Activated CD4-positive, CD25-positive, alpha-beta regulatory T cell (primary cell): ENCODE results near the gene SOX30.

Experiments used
- DNase-seq, 4 experiments: peaks; one replicate each; lab custom pipeline; 2025; lab: John Stamatoyannopoulos, UW

SOX30 gene

DNA sequence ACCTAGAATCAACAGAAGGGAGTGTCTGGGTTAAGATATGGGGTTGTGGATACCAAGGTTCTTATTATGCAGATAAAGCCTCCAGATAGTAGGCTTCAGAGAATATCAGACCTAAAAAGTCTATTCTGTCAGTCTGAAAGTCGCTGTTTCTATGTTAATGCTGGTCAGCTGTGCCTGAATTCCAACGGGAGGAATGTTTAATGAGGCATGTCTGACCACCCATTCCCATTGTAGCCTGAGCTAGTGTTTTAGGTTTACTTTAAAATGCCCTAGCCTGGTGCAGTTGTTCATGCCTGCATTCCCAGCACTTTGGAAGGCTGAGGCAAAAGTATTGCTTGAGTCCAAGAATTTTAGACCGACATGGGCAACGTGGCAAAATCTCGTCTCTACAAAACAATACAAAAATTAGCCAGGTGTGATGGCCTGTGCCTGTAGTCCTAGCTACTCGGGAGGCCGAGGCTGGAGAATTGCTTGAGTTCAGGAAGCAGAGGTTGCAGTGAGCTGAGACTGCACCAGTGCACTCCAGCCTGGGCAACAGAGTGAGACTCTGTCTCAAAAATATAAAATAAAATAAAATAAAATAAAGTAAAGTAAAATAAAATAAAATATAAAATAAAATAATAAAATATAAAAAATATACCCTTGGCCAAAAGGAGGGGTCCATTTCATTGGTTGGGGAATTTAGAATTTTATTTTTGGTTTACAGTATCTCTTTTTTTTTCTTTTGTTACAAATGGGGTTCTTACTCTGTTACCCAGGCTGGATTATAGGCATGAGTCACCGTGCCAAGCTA lies 7.8 kb upstream of the SOX30 start:
- DNase-seq: no peak

DNA sequence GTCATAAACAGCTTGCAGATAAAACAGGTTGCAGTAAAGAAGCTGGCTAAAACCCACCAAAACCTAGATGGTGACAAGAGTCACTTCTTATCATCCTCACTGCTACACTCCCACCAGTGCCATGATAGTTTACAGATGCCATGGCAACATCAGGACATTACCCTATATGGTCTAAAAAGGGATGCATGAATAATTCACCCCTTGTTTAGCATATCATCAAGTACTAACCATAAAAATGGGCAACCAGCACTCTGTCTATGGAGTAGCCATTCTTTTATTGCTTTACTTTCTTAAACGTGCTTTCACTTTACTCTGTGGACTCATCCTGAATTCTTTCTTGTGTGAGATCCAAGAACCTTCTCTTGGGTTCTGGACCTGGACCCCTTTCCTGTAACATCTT lies 6.7 kb upstream of the SOX30 start:
- DNase-seq: no peak

DNA sequence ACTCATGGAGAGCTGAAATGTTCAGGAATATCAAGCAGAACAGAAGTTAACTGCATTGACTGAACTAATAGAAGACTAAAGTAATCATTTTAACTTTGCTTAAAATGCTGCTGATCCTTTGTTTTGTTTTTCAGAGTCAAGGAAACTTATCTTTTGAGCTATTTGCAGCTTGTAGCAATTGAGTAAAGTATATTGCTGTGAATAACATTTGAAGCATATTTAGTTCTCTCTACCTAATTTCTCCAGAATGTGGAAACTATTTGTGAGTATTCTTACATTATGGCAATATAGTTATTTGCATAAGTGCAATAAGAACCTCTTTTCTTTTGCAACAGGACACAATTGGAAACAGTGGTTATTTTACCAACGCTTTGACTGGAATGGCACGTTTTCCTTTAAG lies 5.3 kb upstream of the SOX30 start:
- no peak for DNase-seq

DNA sequence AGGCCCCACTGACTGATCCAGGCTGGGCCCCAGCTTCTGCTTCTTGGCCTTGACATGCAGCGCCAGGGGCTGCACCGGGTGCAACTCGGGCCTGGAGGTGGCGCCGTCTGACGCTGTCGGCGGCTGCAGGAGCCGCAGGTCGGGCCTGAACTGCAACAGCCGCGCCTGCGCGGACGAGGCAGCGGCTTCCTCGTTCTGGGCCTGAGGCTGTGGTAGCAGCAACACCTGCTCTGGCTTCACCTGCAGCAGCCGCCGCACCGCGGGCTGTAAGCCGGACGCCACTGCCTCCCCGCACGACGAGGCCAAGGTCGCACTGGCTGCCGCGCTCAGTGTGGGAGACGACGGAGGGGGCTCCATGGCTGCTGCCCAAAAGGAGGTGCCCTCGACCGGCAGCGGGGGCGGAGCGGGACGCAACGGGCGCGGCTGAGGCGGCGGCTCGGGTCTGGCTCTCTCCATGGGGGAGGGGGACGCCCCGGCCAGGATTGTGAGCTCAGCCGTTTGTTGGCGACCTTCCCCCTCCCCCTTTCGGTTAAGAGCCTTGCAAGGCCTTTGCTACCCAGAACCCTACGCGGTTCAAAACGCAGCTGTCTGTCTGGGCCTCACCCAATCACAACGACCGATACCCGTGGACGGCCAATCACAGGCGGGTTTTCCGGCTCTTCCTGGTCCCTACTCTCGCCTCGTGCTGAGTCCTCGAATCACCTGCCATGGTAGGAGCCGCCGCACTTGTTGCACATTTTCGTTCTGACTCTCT lies 438 bp downstream of the SOX30 start:
- peak; percentile 48 to 76 (median 64) for DNase-seq

DNA sequence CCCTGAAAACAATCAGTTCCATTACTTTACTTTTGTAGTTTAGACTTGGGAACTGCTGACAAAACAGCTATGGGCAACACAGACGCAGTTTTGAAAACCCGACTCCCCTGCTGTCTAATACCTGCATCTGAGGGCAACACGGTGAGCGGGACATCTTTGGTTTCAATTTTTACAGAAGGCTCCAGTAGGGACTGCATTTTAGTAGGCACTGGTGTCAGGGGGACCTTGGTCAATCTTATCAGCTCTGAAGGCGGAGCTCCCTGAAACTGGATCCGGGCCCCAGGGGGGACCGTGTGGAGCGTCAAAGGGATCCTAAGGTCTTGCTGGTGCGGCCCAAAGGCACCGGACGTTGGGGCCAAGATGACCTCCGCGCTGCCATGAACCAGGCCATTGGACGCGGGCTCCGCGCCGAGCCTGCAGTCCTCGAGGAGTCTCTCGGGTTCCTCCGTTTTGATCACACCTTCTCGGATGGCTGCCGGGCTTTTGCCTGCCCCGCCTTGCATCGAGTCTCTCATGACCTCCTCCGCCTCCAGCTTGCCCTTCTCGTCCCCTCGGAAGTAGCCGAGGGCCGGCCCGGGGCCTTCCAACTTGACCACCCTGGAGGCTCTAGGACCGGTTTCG lies 1.1 kb downstream of the SOX30 start:
- no peak for DNase-seq

DNA sequence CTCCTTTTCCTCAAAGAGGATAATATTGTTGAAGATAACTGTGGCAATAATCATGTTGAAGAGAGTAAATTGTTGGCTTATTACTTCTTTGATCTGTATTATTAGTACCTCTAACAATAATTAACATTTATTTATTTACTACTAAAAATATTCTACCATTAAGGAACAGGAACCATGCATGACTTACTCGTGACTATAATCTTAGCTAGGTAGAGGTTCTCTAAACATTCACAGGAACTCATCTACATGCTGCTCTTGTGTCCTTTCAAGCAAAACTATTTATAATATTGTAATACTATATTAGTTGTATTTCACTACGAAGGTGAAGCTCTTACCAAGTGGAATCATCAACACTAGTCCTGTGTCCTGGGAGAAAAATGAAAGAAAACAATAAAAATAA lies 3.1 kb downstream of the SOX30 start:
- no peak for DNase-seq

DNA sequence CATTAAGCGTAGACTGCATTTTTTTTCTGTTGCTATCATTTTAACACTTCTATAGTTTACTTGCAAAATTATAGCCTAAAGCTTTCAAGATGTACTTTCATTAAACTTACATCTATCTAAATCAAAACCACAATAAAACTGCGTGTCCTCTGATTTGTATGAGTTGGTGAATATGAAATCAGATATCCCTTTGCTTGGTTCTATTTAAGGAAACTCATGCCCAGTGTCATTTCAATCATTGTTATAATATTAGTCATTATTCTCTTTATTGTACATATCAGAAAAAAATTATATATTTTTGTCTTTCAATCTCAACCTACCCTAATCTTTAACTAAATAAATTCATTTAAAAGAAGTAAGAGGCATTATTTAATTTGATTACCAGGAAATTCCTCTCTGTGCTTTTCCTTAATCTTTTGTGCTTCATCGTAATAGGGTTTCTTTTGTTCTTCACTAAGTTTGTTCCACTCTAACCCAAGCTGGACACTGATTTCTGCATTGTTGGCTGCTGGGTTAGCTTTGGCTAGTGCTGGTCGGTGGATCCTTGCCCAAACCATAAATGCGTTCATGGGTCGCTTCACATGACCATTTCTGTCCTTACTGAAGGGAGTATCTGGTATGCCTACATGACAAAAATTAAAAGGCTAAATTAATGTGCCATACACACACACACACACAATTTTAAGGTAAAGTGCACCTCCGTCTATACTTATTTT lies 3.8 kb downstream of the SOX30 start:
- DNase-seq: no peak

DNA sequence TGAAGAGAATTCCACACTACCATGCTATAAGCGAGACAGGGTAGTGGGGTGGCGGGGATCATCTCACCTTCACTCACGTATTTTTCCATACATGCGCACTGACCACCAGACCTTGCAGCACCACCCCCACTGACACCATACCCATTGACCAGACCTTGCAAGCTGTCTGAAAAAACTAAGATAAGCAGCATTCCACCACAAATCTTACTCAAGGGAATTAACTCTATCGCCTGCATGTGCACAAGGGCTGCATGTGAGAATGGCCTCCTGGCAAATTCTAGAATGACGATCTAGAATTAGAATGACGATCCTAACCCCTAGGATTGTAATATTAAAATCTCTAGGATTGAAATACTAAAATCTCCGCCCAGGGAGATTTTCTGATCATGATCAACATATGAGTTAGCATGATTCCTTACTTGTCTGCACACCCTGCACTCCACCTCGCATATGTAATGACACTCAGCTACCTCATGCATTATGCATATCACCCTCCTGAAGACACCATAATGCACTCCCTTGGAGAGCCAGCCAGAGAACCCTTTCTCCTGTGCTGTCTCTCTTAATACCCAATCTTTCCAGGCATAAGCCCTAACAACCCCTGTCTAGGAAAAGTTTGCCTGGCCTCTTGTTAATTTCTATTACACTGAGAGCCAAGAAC lies 11.7 kb downstream of the SOX30 start:
- DNase-seq: no peak

DNA sequence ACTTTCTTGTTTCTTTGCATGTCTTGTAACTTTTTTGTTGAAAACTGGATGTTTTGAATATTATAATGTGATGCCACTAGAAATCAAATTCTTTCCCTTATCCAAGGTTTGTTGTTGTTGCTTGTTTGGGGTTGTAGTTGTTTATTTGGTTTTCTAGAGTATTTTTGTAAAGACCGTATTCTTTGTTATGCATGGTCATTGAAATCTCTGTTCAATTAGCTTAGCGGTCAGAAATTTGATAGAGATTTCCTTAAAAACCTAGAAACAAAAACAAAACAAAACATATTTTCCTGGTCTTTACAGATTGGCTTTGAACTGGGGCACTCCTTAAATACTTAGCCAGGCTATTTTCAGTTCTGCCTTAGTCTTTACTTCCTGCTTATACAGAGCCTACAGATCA lies 21.9 kb downstream of the SOX30 start:
- no peak for DNase-seq

DNA sequence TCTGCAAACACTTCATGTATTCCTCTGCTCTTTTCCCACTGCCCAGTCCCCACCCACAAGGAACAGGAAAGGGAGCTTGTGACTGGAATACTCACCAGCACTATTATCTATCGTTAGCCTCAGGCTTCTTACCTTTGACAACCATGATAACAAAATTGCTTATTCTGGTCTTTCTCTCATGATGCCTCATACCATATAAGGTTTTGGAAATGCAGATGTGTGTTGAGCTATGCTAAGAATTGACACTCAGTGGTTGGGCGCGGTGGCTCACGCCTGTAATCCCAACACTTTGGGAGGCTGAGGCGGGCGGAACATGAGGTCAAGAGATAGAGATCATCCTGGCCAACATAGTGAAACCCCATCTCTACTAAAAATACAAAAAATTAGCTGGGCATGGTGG lies 25.4 kb downstream of the SOX30 start:
- DNase-seq: no peak

DNA sequence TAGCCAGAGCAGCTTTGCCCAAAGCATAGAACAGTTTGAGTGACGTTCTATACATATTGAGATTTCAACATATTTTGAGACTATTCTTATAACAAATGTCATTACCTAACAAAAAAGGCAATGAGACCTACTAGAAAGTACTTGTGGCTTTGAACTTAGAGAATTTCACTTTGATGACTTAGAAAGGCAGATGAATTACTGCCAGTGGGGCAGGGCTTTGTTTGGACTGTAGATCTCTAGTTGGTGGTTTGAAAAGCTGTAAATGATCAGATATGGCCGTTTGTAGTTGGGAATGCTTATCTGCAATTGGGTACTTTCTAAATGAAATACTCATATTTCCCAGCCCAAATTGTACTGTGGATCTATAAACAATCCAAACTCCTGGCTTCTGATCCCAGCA lies 28.1 kb downstream of the SOX30 start:
- no peak for DNase-seq

DNA sequence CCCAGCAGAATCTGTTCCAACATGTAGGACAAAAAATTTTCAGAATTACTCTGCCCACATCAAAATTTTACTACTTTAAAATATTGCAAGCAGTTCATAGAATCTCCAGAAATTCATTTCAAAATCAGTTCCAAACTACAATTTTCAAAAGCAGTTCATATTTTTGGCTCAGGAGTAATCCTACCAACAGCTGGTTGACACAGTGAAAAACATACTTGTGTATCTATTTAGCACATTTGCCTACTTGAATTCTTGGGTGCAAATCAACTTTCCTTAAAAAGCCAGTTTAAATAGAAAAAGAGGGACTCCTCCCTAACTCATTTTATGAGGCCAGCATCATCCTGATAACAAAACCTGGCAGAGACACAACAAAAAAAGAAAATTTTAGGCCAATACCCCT lies 31.5 kb downstream of the SOX30 start:
- DNase-seq: no peak

DNA sequence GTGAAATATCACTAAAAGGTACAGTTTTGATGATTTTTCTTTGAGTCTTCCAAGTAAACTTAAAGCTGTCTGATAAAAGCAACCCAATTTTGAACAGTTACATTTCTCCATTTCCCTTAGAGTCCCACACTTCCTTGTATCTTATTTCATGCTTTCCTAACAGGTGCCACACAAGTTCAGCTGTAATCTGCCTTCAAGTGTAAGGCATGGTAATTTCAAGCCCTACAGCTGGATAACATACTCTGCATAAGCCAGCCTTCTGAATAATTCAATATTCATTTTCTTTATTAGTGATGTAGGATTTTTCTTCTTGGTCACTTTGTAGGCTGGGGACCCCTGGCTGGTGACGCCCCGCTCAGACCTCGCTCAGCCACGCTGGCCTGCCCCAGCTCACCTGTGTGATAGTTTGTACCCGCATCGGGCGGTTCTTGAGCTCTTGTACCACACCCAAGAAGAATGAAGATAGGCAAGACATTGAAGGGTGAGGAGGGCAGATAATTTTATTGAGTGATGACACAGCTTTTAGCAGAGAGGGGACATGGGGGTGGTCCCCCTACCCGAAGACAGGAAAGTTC lies 34.0 kb downstream of the SOX30 start:
- no peak for DNase-seq

DNA sequence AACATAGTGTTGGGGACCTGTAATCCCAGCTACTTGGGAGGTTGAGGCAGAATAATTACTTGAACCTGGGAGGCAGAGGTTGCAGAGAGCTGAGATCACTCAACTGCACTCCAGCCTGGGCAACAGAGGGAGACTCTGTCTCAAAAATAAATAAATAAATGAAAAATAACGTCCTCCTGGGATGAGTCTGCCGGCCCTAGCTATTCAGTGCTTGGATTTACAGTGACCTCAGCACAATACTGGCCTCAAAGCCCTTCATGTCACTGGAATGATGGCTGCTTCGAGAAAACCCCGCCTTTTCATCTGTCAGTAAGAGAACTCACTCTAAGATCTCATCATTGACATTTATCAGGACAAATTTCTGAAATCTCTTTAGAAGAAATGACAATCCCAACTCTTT lies 35.5 kb downstream of the SOX30 start:
- no peak for DNase-seq

DNA sequence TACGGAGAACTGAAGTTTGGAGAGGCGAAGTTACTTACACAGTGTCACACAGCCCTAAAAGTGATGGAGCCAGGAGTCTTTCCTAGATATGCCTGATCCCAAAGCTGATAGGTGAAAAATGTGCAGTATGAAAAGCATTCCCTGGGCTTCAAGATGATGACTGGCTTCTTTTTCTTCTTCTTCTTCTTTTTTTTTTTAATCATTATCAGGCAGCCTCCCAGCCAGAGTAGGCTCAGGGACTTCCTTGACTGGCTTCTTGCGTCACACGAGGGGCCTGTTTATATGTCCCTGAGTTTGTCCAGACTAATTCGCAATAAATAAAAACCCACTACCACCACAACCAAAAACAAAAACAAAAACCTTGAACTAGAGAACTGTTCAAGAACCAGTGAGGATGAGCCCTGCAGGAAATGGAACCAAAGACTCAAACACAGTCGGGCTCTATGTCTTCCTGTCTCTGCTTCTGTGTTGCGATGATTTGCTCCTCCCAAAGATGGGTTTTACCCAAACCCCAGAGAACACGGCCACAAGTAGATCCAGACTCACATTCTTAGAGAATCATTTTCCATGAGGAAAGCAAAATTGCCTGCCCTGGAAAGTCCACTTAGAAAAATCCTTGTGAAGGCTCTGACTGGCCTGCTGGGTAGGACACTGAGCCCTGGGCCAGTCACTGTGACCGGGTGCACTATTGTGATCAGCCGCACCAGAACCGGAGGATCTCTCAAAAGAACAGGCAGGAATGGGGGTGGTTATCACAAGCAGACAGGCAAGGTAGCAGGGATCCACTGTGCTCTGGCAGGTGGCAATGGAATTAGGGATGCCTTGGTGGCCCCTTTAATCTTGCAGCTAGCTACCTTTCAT lies 38.6 kb downstream of the SOX30 start:
- no peak for DNase-seq

DNA sequence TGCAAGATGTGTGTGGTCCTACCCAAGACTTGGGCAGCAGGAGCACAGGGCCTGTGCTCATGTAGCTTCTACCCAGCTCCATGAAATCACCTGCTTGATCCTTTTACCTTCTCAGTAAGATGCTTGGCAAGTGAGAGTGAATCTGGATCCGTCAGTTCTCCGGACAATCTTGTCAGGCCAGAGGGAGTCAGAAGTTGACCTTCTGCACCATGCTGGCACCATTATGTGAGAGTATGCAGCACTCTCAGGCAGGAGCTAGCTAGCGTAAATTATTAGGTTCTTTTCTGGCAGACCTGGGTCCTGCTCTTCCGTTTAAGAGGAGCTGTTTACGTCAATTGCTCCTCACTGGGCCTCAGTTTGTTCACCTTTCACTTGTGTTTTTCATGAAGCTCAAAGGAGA lies 39.7 kb downstream of the SOX30 start:
- DNase-seq: no peak

DNA sequence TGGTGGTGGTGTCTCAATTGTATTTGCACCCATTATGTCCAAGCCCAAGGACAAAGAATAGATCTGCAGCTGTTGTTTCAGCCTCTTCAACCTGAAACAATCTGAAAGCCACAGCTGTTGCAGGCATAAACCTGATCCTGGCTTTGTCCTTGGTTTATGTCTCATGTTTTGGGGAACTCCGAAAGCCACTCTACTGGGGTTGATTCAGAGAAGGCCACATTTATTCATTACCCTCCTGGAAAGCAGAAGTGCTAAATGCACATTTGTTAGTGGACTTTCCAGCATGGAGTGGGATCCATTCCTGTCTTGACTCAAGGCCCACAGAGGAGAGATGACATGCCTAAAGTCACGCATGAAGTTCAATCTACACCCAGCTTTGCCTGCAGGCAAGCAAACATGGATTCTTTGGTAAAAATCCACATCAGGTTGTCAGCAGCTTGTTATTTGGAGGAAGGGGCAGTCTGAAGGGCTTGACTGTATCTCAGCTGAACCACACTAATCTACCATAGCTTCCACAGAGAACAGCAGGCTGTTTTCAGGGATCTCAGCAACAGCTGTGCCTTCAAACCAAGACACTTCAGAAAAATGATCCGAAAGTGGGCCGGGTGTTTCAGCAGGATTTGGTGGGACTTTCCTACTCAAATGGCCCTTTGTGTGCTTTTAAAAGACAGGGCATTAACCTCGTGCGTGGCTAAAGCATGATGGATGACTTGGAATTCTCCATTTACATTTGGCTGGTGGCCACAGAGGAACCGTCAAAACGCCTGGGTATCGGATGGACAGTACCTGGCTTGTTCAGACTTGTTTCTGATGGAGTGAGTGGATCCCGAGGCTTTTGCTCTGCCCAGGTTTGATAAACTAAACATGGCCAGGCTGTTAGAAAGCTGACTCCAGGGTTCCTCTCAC lies 40.4 kb downstream of the SOX30 start:
- no peak for DNase-seq

DNA sequence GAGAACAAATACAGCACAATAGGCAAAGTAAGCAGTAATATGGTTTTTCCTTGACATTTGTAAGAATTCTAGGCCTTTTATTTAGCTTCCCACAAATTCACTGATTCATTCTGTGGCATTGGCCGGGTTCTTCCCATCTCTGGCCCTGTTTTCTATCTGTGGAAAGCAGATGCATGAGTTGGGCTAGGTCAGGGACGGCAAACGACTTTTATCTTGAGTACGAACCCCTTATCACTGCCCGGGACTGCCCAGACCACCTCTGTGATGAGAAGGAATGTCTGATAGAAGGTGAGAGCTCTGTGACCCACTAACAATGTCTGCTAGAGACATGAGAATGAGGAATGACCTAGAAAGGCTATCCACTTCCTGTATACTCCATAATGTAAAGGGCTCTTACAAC lies 41.2 kb downstream of the SOX30 start:
- no peak for DNase-seq

DNA sequence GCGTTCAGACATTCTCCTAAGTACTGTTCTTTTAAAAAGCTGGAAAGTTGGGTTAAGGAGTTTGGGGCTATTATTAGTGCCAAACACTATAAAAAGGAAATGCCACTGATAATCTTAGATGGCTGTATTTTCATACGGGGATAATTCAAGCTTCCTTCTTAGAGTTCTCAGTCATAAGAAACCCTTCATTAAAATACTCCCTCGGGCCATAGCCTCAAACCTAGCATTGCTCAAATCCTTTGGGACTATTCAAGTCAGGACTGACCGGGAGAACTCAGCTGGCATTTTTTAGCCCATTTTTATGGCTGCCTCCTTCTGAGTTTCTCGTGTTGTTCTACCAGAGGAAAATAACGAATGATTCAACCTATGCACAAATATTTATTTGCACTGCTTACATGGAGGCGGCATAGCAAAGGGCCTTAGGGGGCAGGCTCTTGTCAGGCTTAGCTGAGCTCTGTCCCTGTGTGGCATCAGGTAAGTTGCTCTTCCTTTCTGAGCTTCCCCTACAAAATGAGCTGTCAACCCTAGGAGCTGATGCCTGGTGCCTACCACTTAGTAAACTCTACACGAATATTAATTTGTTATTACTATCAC lies 43.2 kb downstream of the SOX30 start:
- DNase-seq: no peak
